Amniotic epithelial cell (primary cell): ENCODE results near the gene TPM1.
"Not testable (repeated sequence)": the region's sequence is repeated elsewhere in the genome, so short reads cannot be mapped to it uniquely, and the experiment has no call there.

ENCODE experiments used
- DNase-seq: peaks from one replicate; pipeline ENCODE4 v3.0.0-alpha.2; 2010; ENCODE audit warnings: low read depth

Gene TPM1

GRCh38 chr15:63041974-63042876 is at the start of gene TPM1:
Gene TPM1, plus strand, starts transcription at chr15:63042747. Its CDS starts 83 bp downstream, at chr15:63042830.
- peak; percentile 80 for DNase-seq

DNA sequence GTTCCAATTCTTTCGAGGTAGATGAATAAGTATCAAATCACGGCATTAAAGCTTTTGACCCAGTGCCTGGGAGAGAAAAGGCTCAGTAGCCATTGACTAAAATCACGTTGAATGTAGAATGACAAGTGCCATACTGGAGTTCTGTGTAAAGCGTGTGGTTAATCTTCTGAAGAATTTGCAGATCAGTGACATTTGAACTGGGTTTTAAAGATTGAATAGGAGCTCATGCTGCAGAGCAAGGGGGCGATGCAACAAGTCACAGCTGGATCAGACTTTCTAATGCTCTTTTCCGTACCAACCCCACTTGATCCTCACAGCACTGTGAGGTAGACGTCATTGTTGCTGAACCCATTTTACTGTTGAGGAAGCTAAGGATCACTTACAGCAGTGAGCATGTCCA is 49.5 kb upstream of the TPM1 start:
- DNase-seq = no peak

- DNase-seq = not testable (repeated sequence)
These were observed 48.9 kb upstream of the TPM1 start for GRCh38 chr15:62993632-62994031.

DNA sequence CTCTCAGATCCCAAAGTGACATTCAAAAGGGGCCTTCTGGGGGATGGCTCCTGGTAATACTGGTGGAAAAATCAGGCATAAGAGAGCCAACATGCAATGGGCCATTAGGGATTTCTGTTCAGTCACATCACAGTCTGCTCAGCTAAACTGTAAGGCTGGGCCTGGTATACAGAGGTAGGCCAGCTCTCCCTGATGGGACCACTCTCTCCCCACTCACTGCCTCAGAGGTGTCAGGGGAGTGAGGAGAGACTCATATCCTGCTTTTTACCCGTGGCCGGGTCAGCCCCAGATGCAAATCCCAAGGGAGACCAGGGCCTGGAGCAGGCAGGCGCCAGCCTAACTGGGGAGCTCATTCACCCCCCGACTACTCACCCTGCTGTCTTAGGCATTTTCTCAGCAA is 48.1 kb upstream of the TPM1 start:
- DNase-seq = no peak

DNA sequence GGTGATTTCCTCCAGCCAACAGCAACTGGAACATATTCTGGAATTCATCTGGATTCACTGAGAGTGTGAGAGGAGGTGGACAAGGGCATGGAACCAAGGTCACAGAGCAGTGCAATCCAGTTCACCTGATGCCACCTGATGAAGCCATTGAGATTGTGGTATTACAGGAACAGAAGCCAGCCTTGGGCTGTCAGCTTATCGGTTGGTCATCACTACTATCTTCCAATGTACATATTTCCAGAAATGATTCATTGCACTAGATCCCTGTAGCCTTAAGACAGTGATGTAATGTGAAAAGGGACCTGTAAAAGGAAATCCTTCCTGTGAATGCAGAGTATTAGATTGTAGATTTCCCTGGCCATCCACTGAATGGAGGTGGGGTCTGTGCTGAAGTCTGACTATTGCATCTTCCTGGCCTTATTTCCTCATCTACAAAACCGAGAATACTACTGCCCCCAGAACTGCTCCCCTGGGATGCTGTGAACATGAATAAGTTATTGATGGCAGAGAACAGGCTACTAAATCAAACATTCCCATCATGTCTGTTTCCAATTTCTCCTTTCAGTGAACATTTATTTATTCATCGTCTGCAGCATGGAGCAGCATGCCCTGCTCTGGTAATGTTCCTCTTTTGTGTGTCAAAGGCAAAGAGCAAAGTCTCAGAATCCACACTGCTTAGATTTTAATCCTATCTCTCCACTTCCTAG is 47.4 kb upstream of the TPM1 start:
- peak; percentile 60 for DNase-seq

DNA sequence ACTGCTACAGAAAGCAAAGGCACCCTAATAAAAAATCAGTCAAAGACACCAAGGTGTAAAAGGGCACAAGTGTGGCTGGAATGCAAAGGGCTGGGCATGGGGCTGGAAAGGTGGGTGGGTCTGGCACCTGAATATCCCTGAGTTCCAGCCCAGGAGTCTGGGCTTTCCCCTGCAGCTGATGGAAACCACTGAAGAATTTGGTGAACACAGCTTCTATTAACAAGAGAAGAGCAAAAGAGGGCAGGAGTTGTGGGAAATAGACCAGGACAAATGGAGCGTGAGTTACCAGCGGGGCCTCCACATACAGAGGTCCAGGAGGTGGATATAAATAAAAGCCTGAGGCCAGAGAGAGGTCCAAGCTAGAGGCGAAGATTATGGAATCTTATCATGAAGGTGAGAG is 45.1 kb upstream of the TPM1 start:
- no peak for DNase-seq

- peak; percentile 55 for DNase-seq
These were observed 44.2 kb upstream of the TPM1 start for GRCh38 chr15:62998262-62998890.

DNA sequence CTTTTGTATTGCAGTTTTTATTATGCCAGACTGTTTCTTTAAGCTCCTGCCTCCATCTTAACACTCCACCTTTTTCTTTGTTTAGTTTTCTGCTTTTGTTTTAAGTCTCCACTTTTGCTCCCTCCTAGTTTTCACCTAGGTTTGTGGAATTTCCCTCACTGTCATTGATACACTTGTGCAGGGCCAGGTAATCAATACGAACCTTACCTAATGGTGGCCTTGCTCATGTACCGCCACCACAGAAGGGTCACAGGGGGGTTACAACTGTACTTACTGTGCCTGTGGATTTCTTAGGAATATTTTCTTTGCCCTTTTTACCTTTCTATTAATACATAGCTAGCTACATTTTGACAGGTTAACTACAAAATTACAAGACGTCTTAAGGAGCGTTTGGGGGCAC is 43.4 kb upstream of the TPM1 start:
- DNase-seq = no peak

DNA sequence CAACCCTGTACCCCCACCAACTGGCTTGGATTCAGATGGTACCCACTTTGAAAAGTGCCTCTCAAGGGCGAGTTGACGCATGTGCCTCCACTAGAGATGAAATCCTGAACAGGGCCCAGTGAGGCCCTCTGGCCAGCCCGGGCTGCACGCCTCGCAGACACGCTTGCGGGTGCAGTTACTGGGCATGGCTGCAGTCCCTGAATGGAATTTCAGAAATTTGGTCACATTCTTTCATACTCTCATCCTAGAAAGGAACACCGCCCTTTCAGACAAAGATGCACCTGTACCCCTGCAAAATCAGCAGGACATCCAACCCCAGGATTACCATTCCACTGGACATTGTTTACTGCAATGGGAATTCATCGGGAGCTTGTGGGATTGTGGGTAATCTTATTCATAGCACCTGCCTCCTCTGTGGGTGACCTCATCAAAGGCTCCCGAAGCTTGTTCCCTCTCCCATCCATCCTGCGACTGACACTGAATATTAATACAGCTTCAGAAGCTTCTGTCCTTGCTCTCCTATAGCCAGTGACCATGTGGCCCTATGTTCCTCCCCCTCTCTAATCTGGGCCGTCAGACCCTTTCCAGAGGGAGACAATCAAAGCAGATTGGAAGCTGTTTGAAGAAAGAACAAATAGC is 42.5 kb upstream of the TPM1 start:
- no peak for DNase-seq

DNA sequence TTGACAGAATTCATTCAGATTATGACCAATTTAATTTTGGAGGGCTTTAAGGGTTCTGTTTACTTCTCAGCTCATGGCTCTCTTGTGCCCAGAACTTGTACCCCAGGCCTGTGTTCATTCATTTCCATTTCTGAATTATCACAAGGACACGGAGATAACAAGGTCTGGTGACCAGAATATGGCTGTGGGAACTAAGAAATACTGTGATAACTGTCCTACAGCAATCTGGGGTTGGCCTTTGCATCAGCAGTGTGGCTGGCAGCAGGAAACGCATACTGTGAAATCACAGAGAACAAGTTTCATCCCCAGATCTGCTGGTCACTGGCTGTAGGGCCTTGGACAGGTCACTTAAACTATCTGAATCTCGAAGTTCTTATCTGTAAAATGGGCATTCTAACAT is 41.8 kb upstream of the TPM1 start:
- DNase-seq = no peak

DNA sequence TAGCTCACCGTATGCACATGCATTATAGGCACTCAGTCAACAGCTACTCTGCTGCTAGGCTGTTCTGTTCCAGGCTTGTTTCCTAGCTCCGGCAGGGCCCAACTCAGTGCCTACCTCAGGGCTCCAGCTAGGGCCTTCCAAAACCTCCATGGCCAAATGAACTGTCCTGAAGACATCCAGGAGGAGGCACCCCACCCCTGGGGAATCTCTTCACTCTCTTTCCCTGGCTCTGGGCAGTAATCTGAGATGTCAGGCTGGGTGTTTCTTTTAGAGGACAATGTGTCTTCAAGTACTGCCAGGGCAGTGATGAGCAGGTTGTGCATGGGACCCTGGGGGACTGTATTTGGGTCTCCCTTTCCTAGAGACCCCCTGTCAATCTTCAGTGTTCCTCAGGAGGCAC is 38.3 kb upstream of the TPM1 start:
- no peak for DNase-seq

- peak; percentile 92 for DNase-seq
These were observed 36.3 kb upstream of the TPM1 start for GRCh38 chr15:63006032-63006878.

DNA sequence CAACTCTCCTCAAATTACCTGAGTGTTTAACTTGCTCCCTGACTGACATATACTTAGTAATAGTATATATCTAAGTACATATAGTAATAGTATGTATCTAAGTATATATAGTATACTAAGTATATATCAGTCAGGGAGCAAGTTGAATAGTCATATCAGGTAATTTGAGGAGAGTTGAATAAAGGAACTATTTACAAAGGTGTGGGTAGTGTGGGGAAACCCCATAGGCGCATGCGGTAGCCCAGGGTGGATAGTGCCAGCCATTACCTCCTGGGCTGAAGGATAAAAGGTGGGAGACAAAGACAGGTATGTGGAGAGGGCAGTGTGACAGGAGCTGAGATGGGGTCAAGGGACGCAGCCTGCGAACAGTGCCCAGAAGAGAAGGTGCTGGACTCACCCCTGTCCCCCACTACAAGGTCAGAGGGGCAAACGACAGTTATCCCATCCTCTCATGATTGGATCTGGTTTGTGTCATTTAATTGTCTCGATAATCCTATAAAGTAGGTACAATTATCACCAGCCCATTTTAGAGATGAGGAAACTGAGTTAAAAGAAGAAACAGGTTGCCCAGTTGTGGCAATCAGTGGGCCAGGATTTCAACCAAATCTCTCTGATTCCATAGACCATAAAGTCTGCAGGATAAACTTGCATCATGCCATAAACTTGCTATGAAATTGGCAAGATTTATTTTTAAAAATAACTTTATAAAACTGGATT is 34.1 kb upstream of the TPM1 start:
- DNase-seq = no peak

DNA sequence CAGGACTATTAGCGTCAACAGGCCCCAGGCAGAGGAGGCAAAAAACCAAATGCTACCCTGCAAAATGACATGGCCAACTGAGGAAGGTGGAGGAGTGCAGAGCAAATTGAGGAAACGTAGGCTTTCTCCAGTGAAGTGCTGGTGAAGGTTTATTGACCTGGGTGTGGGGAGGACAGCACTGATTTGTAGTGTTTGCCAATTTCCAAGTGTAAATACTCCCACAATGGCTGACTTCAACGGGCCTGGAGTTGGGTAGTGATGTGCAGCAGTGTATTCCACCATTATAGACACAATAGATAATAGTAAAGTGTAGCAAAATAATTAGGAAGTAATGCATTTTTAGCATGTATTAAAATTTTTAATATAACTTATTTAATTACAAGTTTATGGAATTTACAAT is 32.2 kb upstream of the TPM1 start:
- DNase-seq = no peak

DNA sequence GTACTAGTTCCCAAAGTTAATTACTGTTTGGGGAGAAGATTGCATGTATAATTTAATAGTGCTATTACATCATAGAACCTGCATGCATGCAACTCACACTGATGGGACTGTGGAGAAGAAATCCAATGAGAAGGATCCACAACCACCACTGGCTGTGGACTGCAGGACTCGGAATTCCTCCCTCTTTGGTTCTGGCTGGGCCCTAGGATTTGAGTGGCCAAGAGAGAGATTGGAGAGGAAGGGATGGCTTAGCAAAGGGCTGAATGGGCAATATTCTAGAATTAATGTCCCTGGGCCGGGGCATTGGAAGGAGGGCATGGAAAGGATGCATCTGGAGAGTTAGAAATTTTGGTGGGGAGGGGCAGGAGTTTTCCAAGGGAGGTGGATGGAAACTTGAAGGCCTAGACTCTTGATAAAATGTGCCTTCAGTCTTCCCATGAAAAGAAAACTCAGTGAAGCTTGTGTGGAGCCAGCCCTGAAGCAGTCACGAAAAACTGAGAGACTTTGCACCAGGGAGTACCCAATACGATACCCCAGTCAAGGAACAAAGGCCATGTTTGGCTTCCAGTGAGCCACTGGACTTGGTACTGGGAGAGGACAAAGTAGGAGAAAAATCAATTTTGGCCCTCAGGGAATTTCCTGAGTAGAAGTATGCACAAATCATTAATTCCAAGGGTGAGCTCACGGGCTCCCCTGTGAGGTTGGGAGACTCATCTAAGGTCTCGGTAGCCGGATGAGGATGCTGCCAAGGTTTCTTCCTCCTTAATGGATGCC is 31.4 kb upstream of the TPM1 start:
- DNase-seq = no peak

DNA sequence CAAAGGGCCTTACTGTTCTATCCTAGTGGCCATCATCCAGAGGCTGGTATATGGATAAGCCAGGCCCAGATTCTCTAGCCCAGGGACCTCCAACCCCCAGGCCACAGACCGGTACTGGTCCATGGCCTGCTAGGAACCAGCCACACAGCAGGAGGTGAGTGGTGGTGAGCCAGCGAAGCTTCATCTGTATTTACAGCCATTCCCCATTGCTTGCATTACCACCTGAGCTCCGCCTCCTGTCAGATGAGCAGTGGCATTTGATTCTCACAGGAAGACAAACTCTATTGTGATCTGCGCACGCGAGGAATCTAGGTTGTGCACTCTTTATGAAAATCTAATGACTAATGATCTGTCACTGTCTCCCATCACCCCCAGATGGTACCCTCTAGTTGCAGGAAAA is 30.1 kb upstream of the TPM1 start:
- DNase-seq = no peak

DNA sequence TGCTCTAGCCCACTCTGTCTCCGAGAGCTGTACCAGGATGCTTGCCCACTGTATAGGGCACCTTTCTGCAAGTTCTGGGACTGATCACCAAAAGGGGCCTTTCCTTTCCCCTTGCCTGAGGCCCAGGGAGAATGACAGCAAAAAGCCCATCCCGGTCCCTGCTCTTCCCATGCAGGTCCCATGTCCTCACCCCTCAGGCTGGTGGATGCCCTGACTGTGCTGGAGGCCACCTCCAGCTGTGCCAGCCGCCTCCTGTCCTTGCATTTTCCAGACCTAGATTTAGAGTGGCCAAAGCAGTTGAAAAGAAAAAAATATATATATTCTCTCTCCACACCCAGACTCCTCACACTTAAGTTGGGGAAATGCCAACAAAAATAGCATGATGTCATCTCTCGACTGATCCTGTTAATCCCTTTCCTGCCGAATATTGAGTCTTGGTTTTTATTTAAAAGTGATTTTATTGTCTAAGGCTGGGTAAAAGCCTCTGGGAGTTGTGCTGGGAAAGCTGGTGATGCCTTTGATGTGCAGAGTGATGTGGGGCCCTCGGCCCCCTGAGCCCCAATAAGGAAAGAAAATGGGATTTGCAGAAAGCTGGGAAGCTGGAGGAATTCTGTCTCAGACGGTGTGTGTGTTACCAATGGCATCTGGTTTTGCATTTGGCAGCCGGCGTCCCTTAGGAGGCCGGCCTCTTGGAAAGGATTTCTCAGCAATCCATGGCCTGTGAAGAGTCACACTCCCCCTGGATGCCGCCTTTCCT is 29.3 kb upstream of the TPM1 start:
- DNase-seq = peak; percentile 64

- DNase-seq = no peak
These were observed 28.0 kb upstream of the TPM1 start for GRCh38 chr15:63014578-63014977.

DNA sequence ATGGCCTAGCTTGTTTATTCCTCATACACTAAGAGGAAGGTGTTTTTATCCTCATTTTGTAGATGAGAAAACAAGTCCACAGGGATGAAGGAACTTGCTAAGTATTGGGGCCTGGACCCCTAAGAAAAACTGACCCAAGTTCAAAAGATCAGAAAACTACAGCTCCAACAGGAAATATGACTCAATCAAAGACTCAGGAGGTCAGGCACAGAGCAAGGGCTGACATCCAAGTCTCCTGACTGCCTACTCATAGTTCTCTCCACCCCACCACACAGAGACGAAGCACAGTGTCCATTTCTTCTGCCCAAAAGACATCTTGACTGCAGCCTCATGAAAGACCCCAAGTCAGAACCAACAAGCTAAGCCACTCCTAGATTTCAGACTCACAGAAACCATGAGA is 26.9 kb upstream of the TPM1 start:
- peak; percentile 84 for DNase-seq
